GM12891 (cell line): ENCODE results near the gene HDAC6.
A peak's percentile ranks its signal among the peaks of the same experiment; 100 is the strongest.
"Not testable (repeated sequence)": the region's sequence is repeated elsewhere in the genome, so short reads cannot be mapped to it uniquely, and the experiment has no call there.

Source experiments
- DNase-seq: peaks from one replicate; pipeline ENCODE4 v3.0.0; 2011; ENCODE audit warnings: low spot score; ENCODE audit not compliant: insufficient read length
- FAIRE-seq: peaks from 2 replicates; lab custom pipeline; 2011; peaks lifted over from hg19 to GRCh38; lab: Jason Lieb, UNC
- PAX5 ChIP-seq: IDR thresholded peaks from 2 replicates; pipeline ENCODE4 v1.6.1; 2011; ENCODE audit warnings: low read length, moderate library complexity, mild to moderate bottlenecking; ENCODE audit not compliant: insufficient read depth, severe bottlenecking
- POLR2A ChIP-seq: IDR thresholded peaks from 2 replicates; pipeline ENCODE4 v1.6.1; 2011; ENCODE audit warnings: low read depth, low read length, control low read depth
- POLR2AphosphoS5 ChIP-seq: IDR thresholded peaks from 2 replicates; pipeline ENCODE4 v1.6.1; 2011; ENCODE audit warnings: low read depth, low read length, control low read depth
- POU2F2 ChIP-seq: IDR thresholded peaks from 2 replicates; pipeline ENCODE4 v1.6.1; 2011; ENCODE audit warnings: low read depth, mild to moderate bottlenecking, control low read depth, low read length, moderate library complexity
- SPI1 ChIP-seq: IDR thresholded peaks from 2 replicates; pipeline ENCODE4 v1.6.1; 2011; ENCODE audit warnings: low read depth, low read length, control low read depth
- TAF1 ChIP-seq: IDR thresholded peaks from 2 replicates; pipeline ENCODE4 v1.6.1; 2011; ENCODE audit warnings: low read depth, low read length, control low read depth

Gene HDAC6

GRCh38 chrX:48818866-48819265, 17.0 kb downstream of the HDAC6 start:
- DNase-seq = no peak
- TF ChIP-seq POLR2A = no peak
- no peak for TF ChIP-seq PAX5
- TF ChIP-seq POLR2AphosphoS5 = no peak
- no peak for TF ChIP-seq POU2F2
- TF ChIP-seq SPI1 = no peak
- TF ChIP-seq TAF1 = no peak
- peak; percentile 67 for FAIRE-seq

GRCh38 chrX:48819394-48819793, 17.5 kb downstream of the HDAC6 start:
- not testable (repeated sequence) for FAIRE-seq, DNase-seq

GRCh38 chrX:48823053-48823452, 21.2 kb downstream of the HDAC6 start:
- TF ChIP-seq TAF1 (no peak), SPI1 (no peak)
- DNase-seq = no peak
- no peak for FAIRE-seq

GRCh38 chrX:48824066-48824465, 22.2 kb downstream of the HDAC6 start:
- TF ChIP-seq POU2F2 (no peak), TAF1 (no peak), SPI1 (no peak), POLR2A (no peak), PAX5 (no peak), POLR2AphosphoS5 (no peak)
- DNase-seq (no peak), FAIRE-seq (no peak)

- DNase-seq (peak; percentile 42), FAIRE-seq (peak; percentile 88)
- TF ChIP-seq POLR2AphosphoS5 (no peak), SPI1 (no peak), POLR2A (no peak), TAF1 (no peak), PAX5 (no peak), POU2F2 (no peak)
Measured at GRCh38 chrX:48826135-48826875, 24.4 kb downstream of the HDAC6 start, which contains the start of gene ERAS. ERAS (plus strand) TSS chrX:48826513; CDS start chrX:48829124, 2,611 bp downstream.

- DNase-seq (no peak), FAIRE-seq (no peak)
- TF ChIP-seq TAF1 (no peak), POLR2A (no peak), POU2F2 (no peak), SPI1 (no peak), PAX5 (no peak), POLR2AphosphoS5 (no peak)
Measured at GRCh38 chrX:48826876-48827653, 25.2 kb downstream of the HDAC6 start.

- DNase-seq (no peak), FAIRE-seq (no peak)
- no peak for TF ChIP-seq POU2F2
- no peak for TF ChIP-seq POLR2AphosphoS5
- TF ChIP-seq SPI1 = no peak
- no peak for TF ChIP-seq TAF1
- no peak for TF ChIP-seq POLR2A
- TF ChIP-seq PAX5 = no peak
Measured at GRCh38 chrX:48827654-48827968, 25.7 kb downstream of the HDAC6 start.

- FAIRE-seq (no peak), DNase-seq (no peak)
- TF ChIP-seq TAF1 = no peak
- no peak for TF ChIP-seq POLR2A
- TF ChIP-seq PAX5 = no peak
Measured at GRCh38 chrX:48829016-48829735, 27.3 kb downstream of the HDAC6 start.

GRCh38 chrX:48831136-48831908, 29.5 kb downstream of the HDAC6 start:
- FAIRE-seq (no peak), DNase-seq (no peak)
- TF ChIP-seq POU2F2 (no peak), POLR2AphosphoS5 (no peak), SPI1 (no peak), TAF1 (no peak), POLR2A (no peak), PAX5 (no peak)
